SK-N-SH (cell line): ENCODE results near the gene SPIB. TPM values are rescaled to one million over a fixed set of nuclear protein-coding genes. Genes with fewer than 3 reads are reported as not detected.
A peak's percentile ranks its signal among the peaks of the same experiment; 100 is the strongest.

Experiments used
- CTCF ChIA-PET: fragments of 300-600, 350-600 bp; formaldehyde crosslinking; extraction: SDS; loops from one replicate; lab custom pipeline; 2021; lab: Yijun Ruan, JAX
- POLR2A ChIA-PET: fragments of 350-600 bp; sonication (Branson Sonifier 250); formaldehyde crosslinking; extraction: SDS; loops from one replicate; lab custom pipeline; 2020; ENCODE audit warnings: antibody characterized with exemption, inconsistent platforms; lab: Yijun Ruan, JAX
- DNase-seq: peaks from one replicate; pipeline ENCODE4 v3.0.0; 2012
- H2AFZ ChIP-seq: fragments of 200-600 bp; sonication (generic); 2 replicates; pipeline ENCODE4 v1.8.1; 2016; ENCODE audit warnings: antibody characterized with exemption, mild to moderate bottlenecking, low read depth
- H3F3A ChIP-seq: fragments of 200-600 bp; sonication (generic); replicated peaks from 2 replicates; pipeline ENCODE3; 2016; ENCODE audit warnings: antibody characterized with exemption, mild to moderate bottlenecking; ENCODE audit not compliant: insufficient read depth
- H3K27ac ChIP-seq, 2 experiments: fragments of 200-500 bp in 1 of 2; fragments of 200-600 bp in 1 of 2; sonication (Bioruptor generic) in 1 of 2; sonication (generic), shearing (Covaris generic) in 1 of 2; 2 replicates each; pipeline versions ENCODE4 v1.5.1 to v1.6.1; 2014 to 2016; ENCODE audit warnings: low read depth in 2 of 2, inconsistent platforms in 1 of 2, low read length in 1 of 2, mild to moderate bottlenecking in 1 of 2, mixed read lengths in 1 of 2
- H3K27me3 ChIP-seq: fragments of 200-600 bp; sonication (generic), shearing (Covaris generic); 2 replicates; pipeline ENCODE4 v1.6.1; 2016; ENCODE audit warnings: mixed run types; ENCODE audit not compliant: insufficient read depth
- H3K36me3 ChIP-seq, 2 experiments: fragments of 200-500 bp in 1 of 2; fragments of 200-600 bp in 1 of 2; sonication (Bioruptor generic) in 1 of 2; sonication (generic) in 1 of 2; replicated peaks in 1 of 2; 2 replicates each; pipeline versions ENCODE3 to v1.5.1; 2014 to 2016; ENCODE audit warnings: low read length in 1 of 2, mild to moderate bottlenecking in 1 of 2; ENCODE audit not compliant: insufficient read depth in 2 of 2, control insufficient read depth in 1 of 2
- H3K4me1 ChIP-seq, 2 experiments: fragments of 200-500 bp in 1 of 2; fragments of 200-600 bp in 1 of 2; sonication (Bioruptor generic) in 1 of 2; sonication (generic), shearing (Covaris generic) in 1 of 2; 2 replicates each; pipeline versions ENCODE4 v1.5.1 to v1.6.1; 2014 to 2016; ENCODE audit warnings: low read depth in 1 of 2, low read length in 1 of 2, mixed run types in 1 of 2; ENCODE audit not compliant: insufficient read depth in 2 of 2, control insufficient read depth in 1 of 2
- H3K4me2 ChIP-seq: fragments of 200-600 bp; sonication (generic), shearing (Covaris generic); 2 replicates; pipeline ENCODE4 v1.6.1; 2017; ENCODE audit warnings: mixed run types
- H3K4me3 ChIP-seq, 2 experiments: fragments of 200-500 bp in 1 of 2; fragments of 200-600 bp in 1 of 2; sonication (Bioruptor generic) in 1 of 2; sonication (generic), shearing (Covaris generic) in 1 of 2; 2 replicates each; pipeline versions ENCODE4 v1.5.1 to v1.8.1; 2014 to 2016; ENCODE audit warnings: low read depth in 2 of 2, inconsistent platforms in 1 of 2, low read length in 1 of 2, mild to moderate bottlenecking in 1 of 2, mixed read lengths in 1 of 2, moderate library complexity in 1 of 2
- H3K79me2 ChIP-seq: fragments of 200-600 bp; sonication (generic); 2 replicates; pipeline ENCODE4 v1.8.1; 2017; ENCODE audit warnings: mild to moderate bottlenecking; ENCODE audit not compliant: insufficient read depth
- H3K9ac ChIP-seq: fragments of 200-600 bp; sonication (generic); 2 replicates; pipeline ENCODE4 v1.6.1; 2017; ENCODE audit warnings: mixed run types
- H3K9me2 ChIP-seq: fragments of 200-600 bp; sonication (generic); 2 replicates; pipeline ENCODE4 v1.6.1; 2017; ENCODE audit warnings: mixed run types
- H3K9me3 ChIP-seq: fragments of 200-600 bp; sonication (generic); 2 replicates; pipeline ENCODE4 v1.6.1; 2017; ENCODE audit warnings: mixed run types, mild to moderate bottlenecking, moderate library complexity
- H4K20me1 ChIP-seq: fragments of 200-600 bp; sonication (generic); 2 replicates; pipeline ENCODE4 v1.6.1; 2017; ENCODE audit warnings: mild to moderate bottlenecking, mixed run types; ENCODE audit not compliant: insufficient read depth
- CTCF ChIP-seq: fragments of 200-600 bp; sonication (generic); IDR thresholded peaks from 2 replicates; pipeline ENCODE4 v1.6.1; 2017; ENCODE audit warnings: antibody characterized with exemption, mild to moderate bottlenecking, moderate library complexity
- EZH2phosphoT487 ChIP-seq: fragments of 200-600 bp; sonication (generic); IDR thresholded peaks from 2 replicates; pipeline ENCODE4 v1.6.1; 2017; ENCODE audit warnings: low read depth, mixed run types, mild to moderate bottlenecking, antibody characterized with exemption, moderate library complexity, borderline replicate concordance
- IRF3 ChIP-seq: fragments of 150-350 bp; IDR thresholded peaks from 2 replicates; pipeline ENCODE4 v1.6.1; 2016; ENCODE audit warnings: mild to moderate bottlenecking, low read depth, low read length
- MAX ChIP-seq: IDR thresholded peaks from 2 replicates; pipeline ENCODE4 v1.4.0; 2012; ENCODE audit warnings: low read depth
- MEF2A ChIP-seq: IDR thresholded peaks from 2 replicates; pipeline ENCODE4 v1.4.0; 2012; ENCODE audit warnings: low read depth, borderline replicate concordance
- NRF1 ChIP-seq: IDR thresholded peaks from 2 replicates; pipeline ENCODE4 v1.6.1; 2012; ENCODE audit warnings: low read depth, mild to moderate bottlenecking, low read length
- RCOR1 ChIP-seq: fragments of 150-350 bp; IDR thresholded peaks from 2 replicates; pipeline ENCODE4 v1.6.1; 2017; ENCODE audit warnings: antibody characterized with exemption, low read length
- SIN3A ChIP-seq: IDR thresholded peaks from 2 replicates; pipeline ENCODE4 v1.6.1; 2012; ENCODE audit warnings: low read depth, mild to moderate bottlenecking, low read length, moderate library complexity, borderline replicate concordance
- TAF1 ChIP-seq: IDR thresholded peaks from 2 replicates; pipeline ENCODE4 v1.6.1; 2012; ENCODE audit warnings: low read depth, mild to moderate bottlenecking, low read length, moderate library complexity, borderline replicate concordance
- WGBS: methylation state at CpG from one replicate; pipeline ENCODE4 v1.1.6; 2017; ENCODE audit warnings: low lambda C conversion rate; 5-methylcytosine and 5-hydroxymethylcytosine counted together
- polyA plus RNA-seq, 3 experiments: library from polyadenylated mRNA; depleted of rRNA; stranded (reverse); fragments of >200 nt; gene quantifications; 2 replicates each; pipeline ENCODE4 v1.2.3, GENCODE V29; 2012

SPIB gene
- polyA plus RNA-seq, 1 of the 3 experiments (the other 2 are of a cell fraction) = not detected

GRCh38 chr19:50381881-50382729, 36.6 kb upstream of the SPIB start:
- H3F3A ChIP-seq = peaks cover 17% of the 10 kb centered on the region
- no peak overlapping the region for H3K27ac ChIP-seq
- no peaks in the 10 kb centered on the region for H3K9me3 ChIP-seq
- ChIA-PET POLR2A (no interaction called here), CTCF (no interaction called here)
- peaks cover 0 to 13% of the 10 kb centered on the region in 2 experiments; a peak in 1 of 4 replicates for H3K4me1 ChIP-seq
- H3K9ac ChIP-seq = no peak overlapping the region
- H2AFZ ChIP-seq = no peak overlapping the region
- H3K36me3 ChIP-seq = peaks cover 17 to 60% of the 10 kb centered on the region in 2 experiments
- WGBS = 96% methylated on average over 34 of the region's 58 CpGs
- H4K20me1 ChIP-seq = peaks cover 15% of the 10 kb centered on the region
- no peaks in the 10 kb centered on the region for H3K27me3 ChIP-seq
- peaks cover 31% of the 10 kb centered on the region for H3K79me2 ChIP-seq
- H3K4me3 ChIP-seq = no peak overlapping the region
- no peaks in the 10 kb centered on the region for H3K9me2 ChIP-seq
- no peak overlapping the region for H3K4me2 ChIP-seq
- no peak for DNase-seq
- no peak for TF ChIP-seq MEF2A

GRCh38 chr19:50383001-50383851, 35.5 kb upstream of the SPIB start:
- POLR2A ChIA-PET = interaction anchor here (1.1 to 2.6 kb wide), 2 partner anchors 14 to 78 kb away, joined by 3 to 9 read pairs; no protein-coding TSS in a partner anchor
- no peaks in the 10 kb centered on the region for H3K9me2 ChIP-seq
- peaks cover 11 to 57% of the 10 kb centered on the region in 2 experiments for H3K36me3 ChIP-seq
- peaks cover 35% of the 10 kb centered on the region for H3K79me2 ChIP-seq
- H2AFZ ChIP-seq = no peak overlapping the region
- 86% methylated on average over 21 of the region's 21 CpGs for WGBS
- peaks cover 0 to 13% of the 10 kb centered on the region in 2 experiments; a peak in 1 of 4 replicates for H3K4me1 ChIP-seq
- peak overlapping the region; percentile 87 for H3K4me2 ChIP-seq
- H4K20me1 ChIP-seq = peaks cover 4% of the 10 kb centered on the region; the same call in 1 of the 2 replicates
- H3K9me3 ChIP-seq = no peaks in the 10 kb centered on the region
- peaks cover 17% of the 10 kb centered on the region for H3F3A ChIP-seq
- H3K9ac ChIP-seq = 0 out of 2 replicates have a peak overlapping the region, but pooled peaks have one; percentile 32
- H3K4me3 ChIP-seq = peak overlapping the region; percentile 56 to 88
- H3K27ac ChIP-seq = peak overlapping the region; percentile 76 to 89; a peak in 3 of 4 replicates
- DNase-seq = no peak
- 0 out of 2 replicates have a peak, but pooled peaks have one; percentile 8 for TF ChIP-seq TAF1
- TF ChIP-seq NRF1 = no peak
- TF ChIP-seq, all 33 proteins: peak for 1
- H3K27me3 ChIP-seq = no peaks in the 10 kb centered on the region
- CTCF ChIA-PET = interaction anchor here (0.6 to 1.8 kb wide), 8 partner anchors 11 to 174 kb away, joined by 3 to 9 read pairs (median 4); no protein-coding TSS in a partner anchor

GRCh38 chr19:50383852-50384684, 34.7 kb upstream of the SPIB start, which contains the start of gene POLD1:
Gene POLD1 (plus strand): TSS chr19:50384347. CDS start chr19:50398852, 14,505 bp downstream.
- POLR2A ChIA-PET = interaction anchor here (0.7 to 2.6 kb wide), 5 partner anchors 8 to 127 kb away, joined by 3 to 9 read pairs (median 3); partner anchors contain the start of genes JOSD2 and NR1H2
- Histone ChIP-seq H3K27ac (peak within 1 kb of the TSS; percentile 76 to 89), H3K9me3 (no peaks in the 10 kb centered on the region), H3K9me2 (no peaks in the 10 kb centered on the region), H3K36me3 (peaks cover 7 to 48% of the 10 kb centered on the region in 2 experiments), H2AFZ (peak within 1 kb of the TSS; percentile 74; the same call in 1 of the 2 replicates), H3K9ac (peak within 1 kb of the TSS; percentile 74), H3K4me2 (peak within 1 kb of the TSS; percentile 87), H3K27me3 (no peaks in the 10 kb centered on the region), H3K4me1 (peaks cover 0 to 13% of the 10 kb centered on the region in 2 experiments; a peak in 1 of 4 replicates), H3F3A (peaks cover 17% of the 10 kb centered on the region), H3K79me2 (peaks cover 43% of the 10 kb centered on the region), H3K4me3 (peak within 1 kb of the TSS; percentile 56 to 88), H4K20me1 (peaks cover 4% of the 10 kb centered on the region; the same call in 1 of the 2 replicates)
- 2% methylated on average over 59 of the region's 78 CpGs for WGBS
- DNase-seq = peak; percentile 99
- CTCF ChIA-PET = interaction anchor here (0.6 to 1.8 kb wide), 11 partner anchors 8 to 173 kb away, joined by 3 to 9 read pairs (median 4); partner anchors contain the start of gene NR1H2
- TF ChIP-seq EZH2phosphoT487 (no peak), IRF3 (no peak), RCOR1 (peak; percentile 40; the same call in 1 of the 2 replicates), SIN3A (peak; percentile 51; the same call in 1 of the 2 replicates), MAX (peak; percentile 88), CTCF (no peak)
